Ascending aorta (tissue), 2 donors: Measurements from ENCODE around the gene NANS. TPM values are rescaled to one million over a fixed set of nuclear protein-coding genes. Genes with fewer than 3 reads are reported as not detected.

ENCODE experiments used
- DNase-seq, 2 donors: peaks; one replicate each; pipeline ENCODE4 v3.0.0-alpha.2; 2019; ENCODE audit warnings: low spot score in 2 of 2
- H3K27ac ChIP-seq, 2 donors: fragments of 200-600 bp; sonication (generic); one replicate each; pipeline ENCODE4 v1.5.1; 2016 to 2017; ENCODE audit warnings: mild to moderate bottlenecking in 1 of 2
- H3K27me3 ChIP-seq: fragments of 200-600 bp; sonication (generic); one replicate; pipeline ENCODE4 v1.5.1; 2017
- H3K36me3 ChIP-seq, 2 donors: fragments of 200-600 bp; sonication (generic); one replicate each; pipeline ENCODE4 v1.5.1; 2016
- H3K4me1 ChIP-seq, 2 donors: fragments of 200-600 bp; sonication (generic); one replicate each; pipeline ENCODE4 v1.5.1; 2016 to 2017; ENCODE audit warnings: mild to moderate bottlenecking in 1 of 2
- H3K4me3 ChIP-seq, 2 donors: fragments of 200-600 bp; sonication (generic); one replicate each; pipeline ENCODE4 v1.5.1; 2016 to 2017; ENCODE audit warnings: mild to moderate bottlenecking in 1 of 2
- H3K9me3 ChIP-seq, 2 donors: fragments of 200-600 bp; sonication (generic); one replicate each; pipeline ENCODE4 v1.5.1; 2016
- CTCF ChIP-seq, 3 experiments: fragments of 200-600 bp in 2 of 3; fragments of 450-650 bp in 1 of 3; sonication (generic) in 2 of 3; IDR thresholded peaks; one replicate each; pipeline ENCODE4 v1.5.1; 2016 to 2019; ENCODE audit warnings: antibody characterized with exemption in 3 of 3, mild to moderate bottlenecking in 1 of 3, moderate library complexity in 1 of 3
- intact Hi-C: fragments of 100-400 bp; cut with DNase I; formaldehyde crosslinking; loops from one replicate; pipeline ENCODE4 v1.15.1; 2023
- total RNA-seq: library from RNA; depleted of rRNA; stranded (reverse); fragments of >200 nt; gene quantifications from one replicate; pipeline ENCODE4 v1.1.0, GENCODE V29; 2016

The NANS gene
- total RNA-seq, 1 donor from 2014 or later, result 40.7 TPM

GRCh38 chr9:98010445-98010844 is 46.1 kb upstream of the NANS start:
- intact Hi-C loops, result no loop called here
- Histone ChIP-seq H3K9me3 (no peaks in the 10 kb centered on the region), H3K4me3 (peak overlapping the region in 1 of 2 donors; percentile 26), H3K36me3 (peaks cover 70 to 90% of the 10 kb centered on the region in 2 donors), H3K27ac (peak overlapping the region; percentile 31 to 71), H3K4me1 (peaks cover 8 to 15% of the 10 kb centered on the region in 2 donors), H3K27me3 (no peaks in the 10 kb centered on the region)
- TF ChIP-seq CTCF (IDR thresholded peaks at IDR 0.05), result no peak
- DNase-seq, result no peak

- no peaks in the 10 kb centered on the region for H3K9me3 ChIP-seq
- no peak for DNase-seq
- TF ChIP-seq CTCF (IDR thresholded peaks at IDR 0.05), result no peak
- no peak overlapping the region for H3K4me3 ChIP-seq
- intact Hi-C loops, result no loop called here
- peaks cover 8 to 15% of the 10 kb centered on the region in 2 donors for H3K4me1 ChIP-seq
- H3K27ac ChIP-seq, result peak overlapping the region in 1 of 2 donors; percentile 71
- peaks cover 69 to 90% of the 10 kb centered on the region in 2 donors for H3K36me3 ChIP-seq
- no peaks in the 10 kb centered on the region for H3K27me3 ChIP-seq
Observed at GRCh38 chr9:98011122-98011521, 45.4 kb upstream of the NANS start.

GRCh38 chr9:98016137-98016680 is 40.3 kb upstream of the NANS start:
- Histone ChIP-seq H3K36me3 (peaks cover 65 to 90% of the 10 kb centered on the region in 2 donors), H3K27me3 (no peaks in the 10 kb centered on the region), H3K9me3 (no peaks in the 10 kb centered on the region), H3K4me1 (no peaks in the 10 kb centered on the region), H3K4me3 (no peak overlapping the region), H3K27ac (no peak overlapping the region)
- intact Hi-C loops, result no loop called here
- DNase-seq, result no peak
- TF ChIP-seq CTCF (IDR thresholded peaks at IDR 0.05), result no peak

- H3K27me3 ChIP-seq, result no peaks in the 10 kb centered on the region
- H3K36me3 ChIP-seq, result peaks cover 55 to 80% of the 10 kb centered on the region in 2 donors
- no peaks in the 10 kb centered on the region for H3K9me3 ChIP-seq
- no peak overlapping the region for H3K4me3 ChIP-seq
- TF ChIP-seq CTCF (IDR thresholded peaks at IDR 0.05), result no peak
- peaks cover 0 to 3% of the 10 kb centered on the region in 2 donors for H3K4me1 ChIP-seq
- intact Hi-C loops, result no loop called here
- no peak for DNase-seq
- no peak overlapping the region for H3K27ac ChIP-seq
Observed at GRCh38 chr9:98017306-98017705, 39.2 kb upstream of the NANS start.

- H3K36me3 ChIP-seq, result peaks cover 46 to 70% of the 10 kb centered on the region in 2 donors
- no peaks in the 10 kb centered on the region for H3K27me3 ChIP-seq
Observed at GRCh38 chr9:98018347-98018746, 38.2 kb upstream of the NANS start.

More at GRCh38 chr9:98018347-98018746, 38.2 kb upstream of the NANS start:
- no peak for TF ChIP-seq CTCF (IDR thresholded peaks at IDR 0.05)
- no peak overlapping the region for H3K4me3 ChIP-seq
- DNase-seq, result no peak
- H3K9me3 ChIP-seq, result no peaks in the 10 kb centered on the region
- H3K27ac ChIP-seq, result no peak overlapping the region
- intact Hi-C loops, result no loop called here
- H3K4me1 ChIP-seq, result peaks cover 0 to 5% of the 10 kb centered on the region in 2 donors
